ENCODE measurements around the gene TSPAN31.

- TF ChIP-seq CTCF (IDR thresholded peaks at IDR 0.05; ENCODE audit: low read length) (no peak), EZH2 (IDR thresholded peaks at IDR 0.05; ENCODE audit: borderline replicate concordance, low read length) (no peak)
These were observed 21.2 kb upstream of the TSPAN31 start for GRCh38 chr12:57723630-57723962.
